NCI-H146 (cell line): ENCODE results near the gene PDCD4.

ENCODE experiments used
- DNase-seq: peaks from one replicate; lab custom pipeline; 2025; lab: John Stamatoyannopoulos, UW

Gene PDCD4

DNA sequence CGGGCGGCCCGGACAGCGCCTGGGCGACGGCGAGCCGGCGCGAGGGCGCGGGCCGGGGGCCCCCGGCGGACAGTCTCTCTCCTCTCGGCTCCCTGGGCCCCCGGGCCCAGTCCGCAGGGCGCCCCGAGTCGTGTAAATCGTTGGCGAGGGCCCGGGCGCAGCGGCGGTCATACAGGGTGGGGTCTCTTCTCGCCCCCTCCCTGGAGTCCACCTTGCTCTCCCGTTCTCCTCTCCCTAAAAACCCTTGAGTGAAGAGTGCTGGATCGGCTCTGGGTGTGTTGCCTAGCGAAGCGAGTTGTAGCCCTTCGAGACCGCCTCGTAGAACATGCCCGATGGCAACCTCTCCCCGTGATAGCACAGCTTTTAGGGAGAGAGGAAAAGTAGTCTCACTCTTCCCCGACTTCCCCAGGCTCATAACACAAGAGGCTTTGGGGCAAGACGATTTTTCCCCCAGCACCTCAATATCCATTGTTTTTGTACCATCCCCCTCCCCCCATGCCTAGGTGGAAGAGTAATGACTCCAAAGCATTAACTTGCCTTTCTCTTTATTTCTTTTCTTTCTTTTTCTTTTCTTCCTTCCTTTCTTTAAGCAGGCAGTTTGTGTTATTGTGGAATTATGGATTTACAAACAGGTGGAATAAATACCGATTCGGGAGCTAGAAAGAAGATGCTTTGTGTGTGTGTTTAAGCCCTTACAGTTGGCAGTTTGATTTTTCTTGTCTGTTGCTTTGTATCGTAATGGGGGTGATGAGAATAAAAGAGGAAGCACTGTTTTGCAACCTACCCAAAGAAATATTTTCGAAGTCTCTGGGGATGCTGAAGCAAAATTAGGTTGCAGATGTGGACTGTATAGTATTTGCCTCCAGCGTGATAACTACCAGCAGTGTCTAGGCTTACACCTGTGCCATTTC is 48.5 kb downstream of the PDCD4 start:
- DNase-seq, result peak; percentile 49

GRCh38 chr10:110923856-110924493 is 52.2 kb downstream of the PDCD4 start:
- DNase-seq, result no peak

- DNase-seq, result no peak
Measured at GRCh38 chr10:110927461-110927860, 55.7 kb downstream of the PDCD4 start.

DNA sequence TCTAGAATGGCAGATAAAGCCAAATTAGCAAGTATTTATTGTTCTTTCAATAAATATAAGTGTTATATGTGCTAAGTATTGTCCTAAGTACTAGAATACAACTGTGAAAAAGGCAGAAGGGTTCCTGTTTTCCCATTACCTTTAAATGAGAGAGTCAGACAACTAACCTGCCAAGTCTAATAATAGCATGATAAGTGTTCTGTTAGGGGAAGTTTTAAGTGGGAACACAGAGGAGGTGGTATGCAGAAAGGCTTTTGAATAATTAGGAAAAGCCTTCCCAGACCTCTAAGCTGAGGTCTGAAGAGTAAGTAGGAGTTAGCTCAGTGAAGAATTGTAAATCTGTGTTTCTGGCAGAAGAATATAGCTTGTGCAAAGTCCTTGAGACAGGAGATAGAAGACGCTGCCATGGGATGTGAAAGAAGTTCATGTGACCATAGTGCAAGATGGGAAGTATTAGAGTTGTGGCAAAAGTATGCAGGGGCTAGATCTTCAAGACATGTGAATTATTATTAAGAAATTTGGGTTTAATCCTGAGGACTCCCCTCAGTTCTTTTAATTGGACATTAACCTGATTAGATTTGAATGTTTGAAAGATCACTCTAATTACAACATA is 60.1 kb downstream of the PDCD4 start:
- no peak for DNase-seq

- no peak for DNase-seq
Measured at GRCh38 chr10:110932505-110933180, 60.9 kb downstream of the PDCD4 start.

GRCh38 chr10:110936757-110937156 is 65.0 kb downstream of the PDCD4 start:
- DNase-seq, result no peak

GRCh38 chr10:110939419-110939818 is 67.7 kb downstream of the PDCD4 start:
- no peak for DNase-seq

GRCh38 chr10:110944792-110945396 is 73.2 kb downstream of the PDCD4 start:
- DNase-seq, result no peak

DNA sequence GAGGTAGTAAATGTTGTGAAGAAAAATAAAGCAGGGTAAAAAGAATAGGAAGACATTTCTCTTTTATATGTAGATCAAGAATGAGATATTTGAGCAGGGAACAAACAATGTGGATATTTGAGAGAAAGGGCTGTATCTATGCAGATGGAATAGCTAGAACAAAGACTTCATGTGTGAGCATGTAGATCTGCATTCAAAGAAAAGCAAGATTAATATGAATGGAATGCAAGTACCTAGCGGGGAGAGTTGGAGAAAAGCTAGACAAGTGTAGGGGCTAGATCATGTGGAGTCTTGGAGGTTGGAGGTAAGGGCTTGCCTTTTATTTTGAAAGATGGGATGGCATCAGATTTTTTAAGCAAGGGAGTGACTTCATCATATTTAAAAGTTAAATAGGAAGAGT is 74.8 kb downstream of the PDCD4 start:
- DNase-seq, result no peak

DNA sequence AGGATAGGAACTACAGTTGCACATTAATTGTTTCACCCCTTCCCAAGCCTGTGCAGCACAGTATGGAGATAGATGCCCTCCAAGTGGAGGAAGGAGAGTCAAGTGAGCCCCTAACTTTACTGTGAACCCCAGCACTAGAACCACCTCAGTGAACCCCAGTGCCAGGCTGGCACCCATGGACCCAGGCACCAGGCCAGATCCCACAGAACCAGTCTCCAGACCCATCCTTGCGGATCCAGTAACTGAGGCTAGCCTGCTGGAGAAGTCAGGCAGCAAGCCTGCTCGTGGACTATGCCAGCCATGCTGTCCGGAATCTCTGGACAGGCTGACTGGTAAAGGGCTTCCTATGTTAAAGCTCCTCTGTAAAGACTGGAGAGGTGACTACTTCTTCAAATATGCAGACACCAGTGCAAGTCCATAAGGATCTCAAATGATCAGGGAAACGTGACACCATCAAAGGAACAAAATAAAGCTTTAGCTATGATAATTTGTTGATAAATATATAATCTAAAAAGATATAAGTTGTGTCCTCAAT is 75.4 kb downstream of the PDCD4 start:
- DNase-seq, result no peak
